Activated naive CD4-positive, alpha-beta T cell treated with anti-CD3 and anti-CD28 coated beads, Interleukin-2, amount 50 U/mL, for 16 hours (primary cell): Measurements from ENCODE around the gene SLC26A1.

Experiments used
- DNase-seq: peaks from one replicate; pipeline ENCODE4 v3.0.0-alpha.2; 2020

Gene SLC26A1

DNA sequence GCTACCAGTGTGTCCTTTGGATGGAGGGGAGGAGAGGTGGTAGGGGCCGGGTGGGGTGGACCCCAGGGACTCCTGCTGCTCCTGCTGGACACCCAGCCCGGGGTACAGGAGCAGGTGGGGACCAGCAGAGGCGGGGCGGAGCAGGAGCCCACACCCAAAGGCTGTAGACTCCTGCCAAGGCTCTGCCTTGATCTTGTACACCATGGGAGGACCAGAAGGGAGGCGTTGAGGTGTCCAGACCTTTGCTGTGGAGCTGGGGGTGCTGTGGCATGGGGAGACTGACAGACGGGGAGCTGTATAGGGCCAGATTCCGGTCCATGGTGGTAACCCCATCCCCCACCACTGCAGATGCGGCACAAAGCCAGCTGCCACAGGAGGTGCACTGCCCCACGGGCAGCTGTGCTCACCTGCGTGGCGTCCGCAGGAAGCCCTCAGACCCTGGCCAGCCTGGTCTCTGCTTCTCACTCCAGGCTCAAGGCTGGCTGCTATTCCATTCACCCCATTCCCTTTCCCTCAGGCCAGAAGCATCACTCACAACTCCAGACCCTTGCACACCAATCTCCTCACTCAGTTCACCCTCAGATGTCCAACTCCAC, 5.0 kb upstream of the SLC26A1 start:
- no peak for DNase-seq

DNA sequence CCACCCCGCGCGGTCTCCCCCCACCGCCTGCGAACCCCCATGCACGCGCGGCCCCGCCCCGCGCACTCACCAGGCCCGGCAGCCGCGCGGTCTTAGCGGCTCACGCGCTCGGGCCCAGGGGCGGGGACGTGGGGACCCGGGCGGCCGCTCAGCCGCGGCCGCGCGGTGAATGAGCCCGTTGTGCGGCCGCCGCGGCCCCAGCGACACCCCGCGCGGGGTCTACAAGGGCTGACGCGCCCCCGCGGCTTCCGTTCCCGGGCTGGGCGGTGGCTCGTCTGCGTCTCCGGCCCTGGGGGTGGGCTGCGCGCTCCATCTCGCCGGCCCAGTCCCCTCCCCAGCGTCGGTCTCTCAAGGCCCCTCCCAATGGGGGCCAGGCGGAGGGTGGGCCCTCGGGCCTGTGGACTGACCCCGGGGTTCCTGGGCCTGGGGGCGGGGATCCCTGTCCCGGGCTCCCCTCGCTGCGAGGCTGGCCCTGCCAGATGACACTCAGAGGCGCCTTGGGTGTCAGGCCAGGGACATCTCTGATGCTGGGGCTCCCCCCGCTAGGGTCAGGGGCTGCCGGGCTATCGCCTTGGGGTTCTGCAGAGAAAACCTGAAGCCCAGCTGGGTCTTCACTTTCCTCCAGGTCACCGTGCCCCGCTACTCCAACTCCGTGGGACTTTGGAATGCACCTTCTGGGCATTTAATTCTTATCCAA, 4.3 kb upstream of the SLC26A1 start:
- no peak for DNase-seq

DNA sequence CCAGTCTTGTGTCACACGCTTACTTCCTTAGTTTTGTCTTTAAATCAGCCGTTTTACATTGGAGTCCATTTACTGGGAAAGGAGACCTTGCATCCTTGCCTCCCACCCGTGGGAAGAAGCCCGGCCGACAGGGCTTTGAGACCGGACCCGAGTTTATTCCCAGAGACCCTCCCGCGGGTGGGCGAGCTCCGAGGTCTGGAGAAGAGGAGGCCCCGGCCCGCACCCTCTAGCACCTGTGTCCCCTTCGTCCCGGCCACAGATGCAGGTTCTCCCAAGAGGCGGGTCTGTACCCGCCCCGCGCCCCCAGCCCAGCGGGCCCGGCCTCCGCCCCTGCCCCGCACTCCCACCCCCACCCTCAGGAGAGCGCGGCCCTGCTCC, 3.8 kb upstream of the SLC26A1 start:
- DNase-seq: no peak

DNA sequence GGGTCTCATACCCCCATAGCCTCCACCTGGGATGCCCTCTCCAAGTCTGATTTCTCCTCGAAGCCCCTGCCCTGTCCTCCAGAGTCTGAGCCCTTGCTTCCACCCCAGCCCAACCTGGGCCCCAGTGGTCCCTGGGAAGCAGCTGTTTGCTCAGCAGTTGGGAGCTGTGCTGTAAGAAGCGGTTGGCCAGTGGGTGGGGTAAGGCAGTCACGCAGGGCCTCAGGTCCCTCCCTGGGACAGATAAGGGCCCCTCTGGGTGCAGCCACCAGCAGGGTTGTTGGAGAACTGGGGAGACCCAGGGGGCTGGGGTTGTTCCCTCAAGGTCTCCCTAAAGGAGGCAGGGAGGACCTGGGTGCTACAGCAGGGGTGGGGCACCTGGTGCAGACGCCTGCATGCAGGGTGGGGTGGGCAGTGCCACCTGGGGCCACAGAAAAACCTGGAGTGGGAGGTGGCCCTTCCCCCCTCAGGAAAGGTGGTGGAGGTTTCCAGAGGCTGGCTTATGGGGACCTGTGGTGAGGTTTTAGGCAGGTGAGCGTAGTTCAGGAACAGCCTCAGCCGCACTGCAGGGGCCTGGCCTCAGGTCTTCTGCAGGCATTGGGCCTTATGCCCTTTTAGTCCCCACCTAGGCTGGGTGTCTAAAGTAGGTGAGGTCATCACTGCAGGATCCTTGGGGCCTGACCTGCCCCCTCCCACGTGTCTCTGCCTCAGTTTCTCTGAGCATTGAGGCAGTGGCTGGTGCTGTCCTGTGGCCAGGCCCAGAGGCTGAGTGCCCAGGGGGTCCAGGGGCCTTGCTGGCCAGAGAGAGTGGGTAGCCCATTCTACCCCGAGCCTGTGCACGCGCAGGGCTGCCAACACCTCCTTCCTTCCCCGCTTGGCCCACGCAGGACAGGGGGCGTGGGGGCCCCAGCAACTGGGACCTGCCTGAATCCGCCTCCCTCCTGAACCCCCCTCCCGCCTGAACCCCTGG, 3.1 kb upstream of the SLC26A1 start:
- DNase-seq: no peak

DNA sequence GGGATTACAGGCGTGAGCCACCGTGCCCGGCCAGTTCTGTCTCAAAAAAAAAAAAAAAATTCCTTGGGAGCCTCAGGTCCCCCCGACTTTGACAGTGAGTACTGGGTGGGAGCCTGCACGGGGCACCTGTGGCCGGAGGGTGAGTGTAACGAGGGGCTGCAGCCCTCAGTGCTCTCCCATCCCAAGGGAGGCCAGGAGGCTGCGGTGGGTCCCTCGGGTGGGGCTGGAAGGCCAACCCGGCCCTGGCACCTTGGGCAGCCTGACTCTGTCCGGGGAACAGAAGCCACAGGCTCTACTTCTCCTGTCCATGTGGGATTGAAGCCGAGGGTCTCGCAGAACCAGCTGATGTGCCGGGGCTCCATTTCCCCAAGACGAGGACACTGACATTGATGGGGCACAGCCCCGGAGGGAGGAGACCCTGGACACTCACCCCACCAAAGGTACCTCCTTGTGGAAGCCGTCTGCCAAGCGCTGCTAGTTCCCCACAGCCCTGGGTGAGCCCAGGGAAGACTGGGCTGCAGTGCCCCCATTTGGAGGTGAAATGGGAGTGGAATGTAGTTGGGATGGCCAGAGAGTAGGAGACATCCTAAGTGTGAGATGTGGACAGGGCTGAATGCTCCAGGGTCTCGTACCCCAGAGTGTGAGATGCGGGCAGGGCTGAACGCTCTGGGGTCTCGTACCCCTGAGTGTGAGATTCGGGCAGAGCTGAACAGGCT, 2.3 kb upstream of the SLC26A1 start:
- DNase-seq: no peak

DNA sequence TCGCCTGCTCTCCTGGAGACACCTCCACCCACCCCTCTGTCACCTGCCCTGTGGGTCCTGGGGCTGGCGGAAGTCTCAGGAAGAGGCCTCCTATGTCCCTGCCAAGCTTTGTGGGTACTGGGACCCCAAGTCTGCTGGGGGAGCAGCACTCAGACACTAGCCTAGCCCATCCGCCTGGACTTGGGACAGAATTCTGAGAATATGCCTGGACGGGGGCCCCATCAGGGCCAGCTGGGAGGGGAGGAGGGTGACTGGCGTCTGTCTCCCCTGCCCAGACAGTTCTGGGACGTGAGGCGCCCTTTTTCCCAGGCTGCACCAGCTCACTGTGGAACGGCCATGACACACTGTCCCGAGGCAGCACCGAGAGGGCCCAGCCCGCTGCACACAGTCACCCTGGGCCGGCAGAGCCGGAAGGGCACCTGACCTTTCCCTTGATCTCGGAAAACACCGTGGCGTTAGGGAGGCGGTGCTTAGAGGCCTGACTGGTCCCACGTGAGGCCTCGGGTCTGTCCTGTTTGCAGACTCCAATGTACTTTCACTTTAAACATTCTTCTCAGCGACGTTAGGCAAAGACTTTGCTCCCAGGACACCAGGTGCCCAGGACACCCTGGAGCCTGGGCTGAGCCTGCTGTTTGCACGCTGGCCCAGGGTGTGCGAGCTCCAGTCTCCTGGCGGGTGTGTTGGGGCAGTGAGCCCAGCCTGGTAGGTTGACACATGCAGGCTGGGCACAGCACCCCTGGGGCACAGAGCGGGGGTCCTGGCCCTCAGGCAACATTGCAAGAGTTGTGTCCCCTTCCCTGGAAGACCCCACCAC, 700 bp downstream of the SLC26A1 start:
- DNase-seq: no peak

DNA sequence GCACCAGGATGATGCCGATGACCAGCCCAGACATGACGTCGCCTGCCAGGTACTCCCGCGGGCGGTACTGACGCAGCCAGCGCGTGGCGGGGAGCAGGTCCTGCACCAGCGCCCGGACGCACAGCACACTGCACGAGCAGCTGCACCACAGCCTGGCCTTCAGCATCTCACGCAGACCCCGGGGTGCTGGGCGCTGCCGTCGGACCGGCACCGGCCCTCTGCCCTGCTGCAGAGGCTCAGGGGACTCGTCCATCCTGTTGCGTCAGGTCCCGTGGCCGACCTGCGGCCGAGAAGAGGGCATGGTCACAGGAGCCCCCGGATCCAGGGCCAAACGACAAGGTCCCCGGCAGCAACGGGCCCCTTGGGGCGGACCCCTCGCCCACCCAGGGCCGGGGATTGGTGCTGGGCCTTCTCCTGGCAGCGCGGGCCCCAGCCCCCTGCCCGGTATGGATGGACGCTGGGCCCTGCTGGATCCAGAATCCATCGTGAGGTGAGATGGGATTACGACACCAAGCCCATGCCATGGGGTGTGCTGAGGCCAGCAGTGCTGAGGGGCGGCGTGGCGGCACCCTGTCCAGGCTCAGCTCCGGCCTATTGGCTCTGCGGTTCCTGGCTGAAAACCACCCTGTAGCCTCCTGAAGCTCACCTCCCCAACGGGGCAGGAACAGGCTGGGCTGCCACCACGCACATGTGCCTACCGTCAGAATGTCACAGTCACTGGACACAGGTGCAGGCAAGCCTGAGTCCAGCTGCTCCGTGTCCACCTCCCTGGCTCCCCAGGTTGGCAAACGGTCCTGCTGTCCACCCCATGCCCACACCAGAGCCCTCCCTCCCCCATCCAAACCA, 1.5 kb downstream of the SLC26A1 start:
- no peak for DNase-seq

DNA sequence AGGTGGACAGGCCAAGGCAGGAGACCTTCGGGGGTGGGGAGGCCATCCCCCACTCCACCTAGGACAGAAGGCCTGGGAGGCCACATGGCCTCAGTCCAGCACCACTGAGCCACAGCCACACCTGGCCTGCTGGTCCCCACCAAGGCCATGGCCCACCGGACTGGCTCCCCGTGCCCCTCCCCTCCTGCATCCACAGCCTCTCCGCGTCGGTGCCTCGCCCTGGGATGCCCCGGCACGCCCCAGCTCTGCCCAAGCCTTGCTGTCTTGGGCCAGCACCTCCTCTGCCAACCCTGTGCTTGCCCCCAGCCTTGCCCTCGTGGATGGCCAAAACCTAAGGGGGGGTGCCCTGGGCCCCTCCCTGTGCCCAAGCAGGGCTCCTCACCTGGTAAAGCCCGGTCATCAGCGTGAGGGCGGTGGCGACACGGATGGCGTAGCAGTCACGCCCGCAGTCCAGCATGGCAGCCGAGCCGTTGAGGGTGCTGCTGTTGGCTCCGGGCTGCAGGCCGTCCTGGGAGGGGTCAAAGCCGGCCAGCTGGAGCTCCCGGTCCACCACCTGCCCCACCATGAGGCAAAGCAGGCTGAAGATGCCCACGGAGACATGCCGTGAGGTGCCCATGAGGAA, 2.3 kb downstream of the SLC26A1 start:
- no peak for DNase-seq

DNA sequence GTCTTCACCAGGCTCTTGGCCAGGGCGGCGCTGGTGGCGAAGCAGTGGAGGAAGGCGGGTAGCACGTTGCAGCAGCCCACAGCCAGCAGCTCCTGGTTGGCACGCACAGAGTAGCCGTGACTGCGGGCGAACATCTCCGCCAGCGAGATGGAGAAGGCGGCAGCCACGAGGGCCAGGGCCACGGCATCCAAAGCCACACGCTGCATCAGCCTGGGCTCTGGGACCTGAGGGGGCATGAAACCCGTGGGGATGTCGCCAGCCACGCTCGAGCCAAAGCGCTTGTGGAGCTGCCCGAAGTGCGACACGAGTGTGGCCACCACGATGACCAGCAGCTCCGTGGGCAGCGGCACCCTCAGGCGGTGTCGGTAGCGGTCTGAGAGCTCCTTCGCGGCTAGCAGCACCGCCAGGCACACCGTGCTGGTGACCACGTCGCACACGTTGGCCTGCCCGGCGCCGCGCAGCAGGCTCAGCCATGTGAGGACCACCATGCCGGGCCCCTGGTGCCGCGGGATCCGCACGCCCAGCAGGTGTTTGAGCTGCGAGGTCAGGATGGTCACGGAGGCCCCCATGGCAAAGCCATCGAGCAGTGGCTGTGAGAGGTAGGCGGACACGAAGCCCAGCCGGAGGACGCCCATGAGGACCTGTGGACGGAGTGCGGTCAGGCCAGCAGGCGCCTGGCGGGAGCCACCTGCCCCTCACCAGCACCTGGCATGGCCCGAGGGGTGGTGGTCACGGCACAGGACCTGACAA, 3.3 kb downstream of the SLC26A1 start:
- DNase-seq: no peak

DNA sequence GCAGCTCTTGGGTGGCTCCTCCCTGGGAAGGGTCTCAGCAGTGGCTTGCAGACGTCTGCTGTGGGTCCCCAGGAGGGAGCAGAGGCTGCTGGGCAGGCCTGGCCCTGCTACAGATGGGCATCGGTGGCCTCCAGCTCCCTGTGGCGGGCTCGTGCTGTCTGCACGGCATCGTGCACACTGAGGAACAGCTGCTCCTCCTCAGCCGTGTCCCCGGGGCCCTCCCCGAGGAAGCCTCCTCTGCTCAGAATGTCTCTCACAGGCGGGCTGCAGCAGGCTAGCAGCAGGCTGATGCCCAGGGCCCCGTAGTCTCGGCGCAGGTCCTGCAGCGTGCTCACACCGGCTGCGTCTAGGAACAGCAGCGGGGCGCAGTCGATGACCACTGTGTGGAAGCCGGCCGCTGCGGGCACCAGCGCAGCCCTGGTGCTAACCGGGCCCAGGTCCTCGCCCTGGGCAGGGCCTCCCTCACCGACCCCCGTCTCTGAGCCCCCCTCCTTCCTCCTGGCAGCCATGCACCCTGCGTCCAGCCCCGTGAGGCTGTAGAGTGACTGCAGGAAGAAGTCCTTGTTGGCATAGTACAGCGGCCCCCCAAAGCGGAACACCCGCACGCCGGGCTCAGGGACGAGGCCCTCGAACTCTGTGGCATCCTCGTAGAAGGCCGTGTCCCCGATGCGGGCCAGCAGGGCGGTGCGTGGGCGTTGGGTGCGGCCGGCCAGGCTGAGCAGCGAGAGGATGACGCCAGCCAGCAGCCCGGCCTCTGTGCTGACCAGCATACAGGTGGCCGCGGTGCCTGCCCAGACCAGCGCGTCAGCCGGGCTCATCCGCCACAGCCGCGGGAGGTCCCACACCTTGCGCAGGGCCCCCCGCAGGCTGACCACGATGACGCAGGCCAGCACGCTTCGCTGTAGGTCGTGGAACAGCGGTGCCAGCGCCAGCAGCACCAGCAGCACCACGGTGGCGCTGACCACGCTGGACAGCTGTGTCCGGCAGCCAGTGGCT, 4.2 kb downstream of the SLC26A1 start:
- DNase-seq: no peak

DNA sequence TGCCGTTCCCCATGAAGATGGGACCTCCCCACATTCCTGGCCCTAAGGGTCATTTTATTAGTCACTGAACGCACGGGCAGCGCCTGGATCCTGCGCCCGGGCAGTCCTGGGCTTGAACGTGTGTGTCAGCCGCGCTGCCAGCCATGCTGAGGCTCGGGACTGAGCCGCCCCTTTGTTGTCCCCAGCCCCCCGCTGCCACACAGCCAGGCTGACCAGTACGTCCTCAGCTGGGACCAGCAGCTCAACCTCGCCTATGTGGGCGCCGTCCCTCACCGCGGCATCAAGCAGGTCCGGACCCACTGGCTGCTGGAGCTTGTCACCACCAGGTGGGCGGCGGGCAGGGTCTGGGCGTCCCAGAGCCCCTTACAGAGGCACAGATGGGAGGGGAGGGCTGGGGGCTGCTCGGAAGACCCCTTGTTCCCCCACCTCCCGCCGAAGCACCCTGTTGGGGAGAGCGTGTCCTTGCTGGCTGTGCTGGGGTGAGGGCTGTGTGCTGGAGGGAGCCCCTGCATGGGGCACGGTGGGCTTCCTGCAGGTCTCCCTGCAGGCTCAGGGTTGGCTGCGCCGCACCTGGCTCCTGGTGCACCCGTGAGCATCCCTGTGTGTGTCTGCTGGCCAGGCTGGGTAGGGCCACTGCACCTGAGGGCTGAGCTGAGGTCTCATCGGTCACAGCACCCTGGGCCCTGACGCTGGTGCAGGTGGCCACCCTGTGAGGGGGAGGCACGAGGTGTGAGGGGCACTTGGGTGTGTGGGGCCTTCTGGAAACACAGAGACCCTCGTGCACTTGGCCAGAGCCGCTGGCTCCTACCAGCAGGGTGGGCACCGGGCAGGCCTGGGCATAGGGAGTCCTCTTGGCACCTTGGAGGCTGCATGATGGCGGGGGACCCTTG, 5.3 kb downstream of the SLC26A1 start:
- no peak for DNase-seq

DNA sequence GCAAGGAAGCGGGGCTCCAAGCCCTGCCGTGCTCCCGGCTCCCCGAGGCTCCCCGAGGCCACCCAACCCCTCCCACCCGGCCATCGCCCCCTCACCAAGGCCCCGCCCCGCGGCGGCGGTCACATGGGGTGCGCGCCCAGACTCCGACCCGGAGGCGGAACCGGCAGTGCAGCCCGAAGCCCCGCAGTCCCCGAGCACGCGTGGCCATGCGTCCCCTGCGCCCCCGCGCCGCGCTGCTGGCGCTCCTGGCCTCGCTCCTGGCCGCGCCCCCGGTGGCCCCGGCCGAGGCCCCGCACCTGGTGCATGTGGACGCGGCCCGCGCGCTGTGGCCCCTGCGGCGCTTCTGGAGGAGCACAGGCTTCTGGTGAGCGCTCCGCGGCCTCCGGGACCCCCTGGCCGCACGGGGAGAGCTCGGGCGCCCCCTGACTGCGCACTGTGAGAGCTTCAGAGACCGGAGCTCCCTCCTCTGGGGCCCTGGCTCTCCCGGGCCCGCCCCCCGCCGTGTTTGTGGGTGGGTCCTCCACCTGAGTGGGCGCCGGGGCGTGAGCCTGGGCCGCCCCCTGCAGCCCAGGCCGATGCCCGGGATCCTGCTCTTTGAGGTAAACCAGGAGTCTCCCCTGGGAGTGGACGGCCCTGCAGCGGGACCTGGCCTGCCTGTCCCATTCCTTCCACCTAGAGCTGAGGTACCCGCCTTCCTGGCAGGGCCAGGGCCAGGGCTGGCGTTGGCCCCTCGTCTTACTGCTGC, 6.2 kb downstream of the SLC26A1 start, which contains the start of gene IDUA:
Gene IDUA (plus strand): TSS at position 166 of the 745 bp plus-strand sequence. CDS start 41 bp downstream, at position 207.
- DNase-seq: peak; percentile 88

DNA sequence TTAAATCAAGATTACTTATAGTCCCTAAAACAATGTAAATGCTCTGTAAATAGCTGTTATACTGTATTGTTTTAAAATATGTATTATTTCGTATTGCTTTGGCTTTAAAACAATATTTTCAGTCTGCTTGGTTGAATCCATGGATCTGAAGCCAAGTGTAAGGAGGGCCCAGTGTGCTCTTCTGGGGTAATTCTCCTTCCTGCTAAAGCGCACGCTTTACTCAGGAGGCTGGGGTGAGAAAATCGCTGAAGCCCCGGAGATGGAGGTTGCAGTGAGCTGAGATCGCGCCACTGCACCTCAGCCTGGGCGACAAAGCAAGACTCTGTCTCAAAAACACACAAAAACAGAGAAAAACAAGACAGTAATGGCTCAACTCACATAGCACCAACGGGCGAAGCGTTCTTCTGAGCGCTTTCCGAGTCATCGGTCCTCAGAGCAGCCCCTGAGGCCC, 6.8 kb downstream of the SLC26A1 start:
- DNase-seq: no peak

DNA sequence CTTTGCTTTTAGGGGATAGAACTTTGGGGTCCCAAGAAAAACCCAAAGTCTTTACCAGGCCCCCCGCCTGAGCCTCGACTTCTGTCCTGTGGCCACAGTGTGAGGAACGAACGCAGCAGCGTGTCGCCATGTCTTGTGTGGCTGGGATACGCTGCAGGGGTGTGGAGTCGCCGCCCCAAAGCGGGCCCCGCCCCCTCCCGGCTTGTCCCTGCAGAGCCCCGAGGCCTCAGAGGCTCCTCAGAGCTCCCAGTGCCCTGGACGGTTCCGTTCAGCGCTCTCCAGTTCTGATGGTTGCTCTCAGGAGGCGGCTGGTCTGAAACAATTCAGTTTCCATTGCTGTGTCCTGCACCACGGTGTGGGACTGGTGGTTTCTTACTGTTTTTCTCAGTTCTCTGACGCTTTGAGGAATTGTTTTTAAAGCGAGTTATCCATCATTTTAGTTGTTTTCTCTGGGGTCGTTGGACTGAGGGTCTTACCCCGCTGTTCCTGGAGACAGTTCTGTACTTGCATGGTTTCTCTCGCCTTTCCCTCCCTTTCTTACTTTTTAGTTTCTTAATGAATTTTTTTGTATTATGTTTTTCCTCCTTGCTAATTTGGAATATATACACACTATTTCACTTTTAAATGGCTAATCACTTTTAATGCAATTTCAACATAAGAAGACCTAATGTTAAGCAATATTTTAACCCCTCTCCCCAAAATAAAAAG, 7.9 kb downstream of the SLC26A1 start:
- peak; percentile 82 for DNase-seq

DNA sequence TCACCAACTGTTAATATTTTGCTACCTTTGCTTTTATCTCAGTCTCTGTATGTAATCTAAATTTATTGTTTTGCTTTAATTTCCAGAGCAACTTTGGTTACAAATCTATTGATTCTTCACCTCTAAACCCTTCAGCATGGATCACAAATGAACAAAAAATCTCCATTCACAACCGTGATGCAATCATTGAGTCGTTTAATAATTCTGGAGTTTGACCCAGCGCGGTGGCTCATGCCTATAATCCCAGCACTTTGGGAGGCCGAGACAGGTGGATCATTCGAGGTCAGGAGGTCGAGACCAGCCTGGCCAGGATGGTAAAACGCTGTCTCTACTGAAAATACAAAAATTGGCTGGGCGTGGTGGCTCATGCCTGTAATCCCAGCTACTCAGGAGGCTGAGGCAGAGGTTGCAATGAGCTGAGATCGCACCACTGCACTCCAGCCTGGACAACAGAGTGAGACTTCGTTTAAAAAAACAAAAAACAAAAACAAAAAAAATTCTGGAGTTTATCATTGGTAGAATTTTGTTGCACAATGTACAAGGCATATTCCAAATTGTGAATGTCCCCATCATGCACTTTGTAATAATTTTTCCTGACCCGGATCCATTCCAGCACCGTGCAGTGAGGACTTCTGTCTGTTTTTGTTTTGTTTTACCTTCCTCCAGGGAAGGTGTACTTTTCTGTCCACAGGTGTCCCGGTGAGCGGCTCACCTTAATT, 8.7 kb downstream of the SLC26A1 start:
- DNase-seq: no peak
